NT2/D1 (cell line): Measurements from ENCODE around the gene HSCB.

ENCODE experiments used
- DNase-seq: peaks from one replicate; pipeline ENCODE4 v3.0.0-alpha.2; 2011; ENCODE audit warnings: low read depth, low spot score
- H3K27me3 ChIP-seq: 2 replicates; pipeline ENCODE4 v1.6.0; 2011; ENCODE audit warnings: mild to moderate bottlenecking; ENCODE audit not compliant: insufficient read length, insufficient read depth
- H3K36me3 ChIP-seq: 2 replicates; pipeline ENCODE4 v1.6.1; 2011; ENCODE audit warnings: mild to moderate bottlenecking, low read length, mixed read lengths; ENCODE audit not compliant: insufficient read depth, insufficient read length
- H3K4me1 ChIP-seq: 2 replicates; pipeline ENCODE4 v1.5.1; 2011; ENCODE audit not compliant: insufficient read depth, insufficient read length
- H3K4me3 ChIP-seq: 2 replicates; pipeline ENCODE4 v1.5.1; 2011; ENCODE audit warnings: low read depth; ENCODE audit not compliant: insufficient read length
- H3K9ac ChIP-seq: 2 replicates; pipeline ENCODE4 v1.6.0; 2011; ENCODE audit warnings: low read depth; ENCODE audit not compliant: insufficient read length
- H3K9me3 ChIP-seq: 2 replicates; pipeline ENCODE4 v1.5.1; 2011; ENCODE audit warnings: mild to moderate bottlenecking, low read length; ENCODE audit not compliant: insufficient read depth
- SUZ12 ChIP-seq: IDR thresholded peaks from 2 replicates; pipeline ENCODE4 v1.6.1; 2011; ENCODE audit not compliant: insufficient read length, insufficient read depth; ENCODE audit errors: extremely low read depth
- YY1 ChIP-seq: IDR thresholded peaks from 2 replicates; pipeline ENCODE4 v1.6.1; 2011; ENCODE audit not compliant: insufficient read length, insufficient read depth
- ZNF274 ChIP-seq: IDR thresholded peaks from 2 replicates; pipeline ENCODE4 v1.6.1; 2011; ENCODE audit warnings: mild to moderate bottlenecking, low read depth, low read length

Gene HSCB

GRCh38 chr22:28793976-28794584 is 52.2 kb downstream of the HSCB start:
- Histone ChIP-seq H3K36me3 (peaks cover 53% of the 10 kb centered on the region), H3K4me1 (no peaks in the 10 kb centered on the region), H3K9me3 (no peaks in the 10 kb centered on the region), H3K9ac (no peak overlapping the region), H3K27me3 (no peaks in the 10 kb centered on the region), H3K4me3 (no peak overlapping the region)
- DNase-seq: no peak
- no peak for TF ChIP-seq SUZ12
- TF ChIP-seq YY1: no peak
- TF ChIP-seq ZNF274: no peak

- Histone ChIP-seq H3K9ac (no peak overlapping the region), H3K36me3 (peaks cover 51% of the 10 kb centered on the region)
- no peak for DNase-seq
Measured at GRCh38 chr22:28795071-28795693, 53.3 kb downstream of the HSCB start.

GRCh38 chr22:28795932-28796856 is 54.4 kb downstream of the HSCB start:
- peaks cover 51% of the 10 kb centered on the region for H3K36me3 ChIP-seq
- no peaks in the 10 kb centered on the region for H3K4me1 ChIP-seq

More at GRCh38 chr22:28795071-28795693, 53.3 kb downstream of the HSCB start:
- Histone ChIP-seq H3K9me3 (no peaks in the 10 kb centered on the region), H3K27me3 (no peaks in the 10 kb centered on the region), H3K4me3 (no peak overlapping the region), H3K4me1 (no peaks in the 10 kb centered on the region)
- TF ChIP-seq YY1: no peak
- TF ChIP-seq ZNF274: no peak
- TF ChIP-seq SUZ12: no peak

GRCh38 chr22:28798810-28799605 is 57.2 kb downstream of the HSCB start:
- TF ChIP-seq ZNF274 (no peak), YY1 (no peak), SUZ12 (no peak)
- peak overlapping the region; percentile 78 for H3K9ac ChIP-seq
- H3K9me3 ChIP-seq: no peaks in the 10 kb centered on the region
- no peak for DNase-seq
- no peaks in the 10 kb centered on the region for H3K27me3 ChIP-seq
- H3K36me3 ChIP-seq: peaks cover 49% of the 10 kb centered on the region
- H3K4me1 ChIP-seq: no peaks in the 10 kb centered on the region
- H3K4me3 ChIP-seq: peak overlapping the region; percentile 68

More at GRCh38 chr22:28795932-28796856, 54.4 kb downstream of the HSCB start:
- no peaks in the 10 kb centered on the region for H3K9me3 ChIP-seq
- no peak overlapping the region for H3K9ac ChIP-seq
- no peak overlapping the region for H3K4me3 ChIP-seq
- no peaks in the 10 kb centered on the region for H3K27me3 ChIP-seq
- TF ChIP-seq YY1 (no peak), SUZ12 (no peak), ZNF274 (no peak)
- no peak for DNase-seq

GRCh38 chr22:28799606-28800307 is 57.9 kb downstream of the HSCB start:
- no peak for DNase-seq
- no peaks in the 10 kb centered on the region for H3K27me3 ChIP-seq
- peaks cover 41% of the 10 kb centered on the region for H3K36me3 ChIP-seq
- H3K4me1 ChIP-seq: no peaks in the 10 kb centered on the region
- TF ChIP-seq YY1 (no peak), SUZ12 (no peak), ZNF274 (no peak)
- peak overlapping the region; percentile 68 for H3K4me3 ChIP-seq
- H3K9me3 ChIP-seq: no peaks in the 10 kb centered on the region
- peak overlapping the region; percentile 78 for H3K9ac ChIP-seq

- no peaks in the 10 kb centered on the region for H3K27me3 ChIP-seq
- H3K9me3 ChIP-seq: no peaks in the 10 kb centered on the region
- H3K4me1 ChIP-seq: no peaks in the 10 kb centered on the region
- peak; percentile 77 for DNase-seq
- H3K9ac ChIP-seq: peak within 1 kb of the TSS; percentile 79
- peak within 1 kb of the TSS; percentile 68 for H3K4me3 ChIP-seq
- H3K36me3 ChIP-seq: peaks cover 34% of the 10 kb centered on the region
- no peak for TF ChIP-seq SUZ12
- no peak for TF ChIP-seq YY1
- TF ChIP-seq ZNF274: no peak
Measured at GRCh38 chr22:28800308-28801041, 58.6 kb downstream of the HSCB start, which contains the start of gene XBP1. XBP1 (minus strand) TSS chr22:28800569.
